ENCODE data around the gene CCR9. TPM values are rescaled to one million over a fixed set of nuclear protein-coding genes. Genes with fewer than 3 reads are reported as not detected.

CCR9 gene
- total RNA-seq, 2 experiments from 2014 or later = 0.32 TPM; not detected in 1

- no peak overlapping the region for H3K4me2 ChIP-seq (ENCODE audit: low read length)
- H3K4me1 ChIP-seq (ENCODE audit: insufficient read depth, low read length, poor library complexity, severe bottlenecking) = no peaks in the 10 kb centered on the region
- CTCF ChIA-PET (ENCODE audit: unreplicated experiment) = no interaction called here
- H3K27ac ChIP-seq (ENCODE audit: low read depth, low read length, poor library complexity, severe bottlenecking) = no peak overlapping the region
- POLR2A ChIA-PET = no interaction called here
- TF ChIP-seq, protein P1, sequence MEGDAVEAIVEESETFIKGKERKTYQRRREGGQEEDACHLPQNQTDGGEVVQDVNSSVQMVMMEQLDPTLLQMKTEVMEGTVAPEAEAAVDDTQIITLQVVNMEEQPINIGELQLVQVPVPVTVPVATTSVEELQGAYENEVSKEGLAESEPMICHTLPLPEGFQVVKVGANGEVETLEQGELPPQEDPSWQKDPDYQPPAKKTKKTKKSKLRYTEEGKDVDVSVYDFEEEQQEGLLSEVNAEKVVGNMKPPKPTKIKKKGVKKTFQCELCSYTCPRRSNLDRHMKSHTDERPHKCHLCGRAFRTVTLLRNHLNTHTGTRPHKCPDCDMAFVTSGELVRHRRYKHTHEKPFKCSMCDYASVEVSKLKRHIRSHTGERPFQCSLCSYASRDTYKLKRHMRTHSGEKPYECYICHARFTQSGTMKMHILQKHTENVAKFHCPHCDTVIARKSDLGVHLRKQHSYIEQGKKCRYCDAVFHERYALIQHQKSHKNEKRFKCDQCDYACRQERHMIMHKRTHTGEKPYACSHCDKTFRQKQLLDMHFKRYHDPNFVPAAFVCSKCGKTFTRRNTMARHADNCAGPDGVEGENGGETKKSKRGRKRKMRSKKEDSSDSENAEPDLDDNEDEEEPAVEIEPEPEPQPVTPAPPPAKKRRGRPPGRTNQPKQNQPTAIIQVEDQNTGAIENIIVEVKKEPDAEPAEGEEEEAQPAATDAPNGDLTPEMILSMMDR (conservative IDR thresholded peaks at IDR 0.05; ENCODE audit: low read length) = no peak
- no peak for DNase-seq (ENCODE audit: low spot score)
- H4K20me1 ChIP-seq (ENCODE audit: insufficient read depth, low read length) = no peaks in the 10 kb centered on the region
- H3K36me3 ChIP-seq (ENCODE audit: insufficient read depth, low read length) = peaks cover 85% of the 10 kb centered on the region
- no peaks in the 10 kb centered on the region for H3K9me2 ChIP-seq (ENCODE audit: insufficient read depth, low read length)
- H3K9me3 ChIP-seq (ENCODE audit: low read length) = no peaks in the 10 kb centered on the region
- no peaks in the 10 kb centered on the region for H3K79me2 ChIP-seq (ENCODE audit: insufficient read depth, low read depth, low read length)
- intact Hi-C loops (cut with micrococcal nuclease; ENCODE audit: unreplicated experiment) = no loop called here
- H2AFZ ChIP-seq (ENCODE audit: low read length) = no peak overlapping the region
- no TSS peak for BruUV-seq (replicated peaks)
- no peak overlapping the region for H3K4me3 ChIP-seq (ENCODE audit: low read depth, low read length, poor library complexity, severe bottlenecking)
These were observed 63.1 kb downstream of the CCR9 start for GRCh38 chr3:45949432-45949831.

DNA sequence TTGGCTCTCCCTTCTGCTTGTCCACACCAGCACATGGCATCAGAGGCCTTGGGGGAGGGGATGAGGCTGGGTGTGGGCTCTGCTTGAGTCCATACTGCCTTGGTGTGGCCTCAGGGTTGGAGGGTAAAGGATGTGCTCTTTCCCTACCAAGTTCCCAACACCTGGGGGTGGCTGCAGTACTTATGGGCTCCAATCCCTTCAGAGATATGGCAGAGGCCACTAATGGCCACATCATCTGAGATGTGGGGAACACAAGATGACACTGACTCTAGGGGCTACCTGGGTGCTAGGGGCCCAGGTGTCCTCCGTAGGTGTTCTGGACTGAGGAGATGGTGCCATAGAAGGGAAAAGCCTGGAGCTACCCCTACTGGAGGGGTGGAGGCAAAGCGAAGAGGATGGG, 63.8 kb downstream of the CCR9 start:
- Histone ChIP-seq H3K4me1 (ENCODE audit: insufficient read depth, low read length, poor library complexity, severe bottlenecking) (no peaks in the 10 kb centered on the region), H3K36me3 (ENCODE audit: insufficient read depth, low read length) (peaks cover 92% of the 10 kb centered on the region), H3K9me2 (ENCODE audit: insufficient read depth, low read length) (no peaks in the 10 kb centered on the region), H2AFZ (ENCODE audit: low read length) (no peak overlapping the region), H3K4me3 (ENCODE audit: low read depth, low read length, poor library complexity, severe bottlenecking) (no peak overlapping the region), H3K9me3 (ENCODE audit: low read length) (no peaks in the 10 kb centered on the region), H3K27ac (ENCODE audit: low read depth, low read length, poor library complexity, severe bottlenecking) (no peak overlapping the region), H3K4me2 (ENCODE audit: low read length) (no peak overlapping the region), H3K79me2 (ENCODE audit: insufficient read depth, low read depth, low read length) (no peaks in the 10 kb centered on the region), H4K20me1 (ENCODE audit: insufficient read depth, low read length) (no peaks in the 10 kb centered on the region)
- POLR2A ChIA-PET = no interaction called here
- no TSS peak for BruUV-seq (replicated peaks)
- CTCF ChIA-PET (ENCODE audit: unreplicated experiment) = no interaction called here
- TF ChIP-seq, protein P1 (conservative IDR thresholded peaks at IDR 0.05; ENCODE audit: low read length) = no peak
- intact Hi-C loops (cut with micrococcal nuclease; ENCODE audit: unreplicated experiment) = no loop called here
- DNase-seq (ENCODE audit: low spot score) = no peak

DNA sequence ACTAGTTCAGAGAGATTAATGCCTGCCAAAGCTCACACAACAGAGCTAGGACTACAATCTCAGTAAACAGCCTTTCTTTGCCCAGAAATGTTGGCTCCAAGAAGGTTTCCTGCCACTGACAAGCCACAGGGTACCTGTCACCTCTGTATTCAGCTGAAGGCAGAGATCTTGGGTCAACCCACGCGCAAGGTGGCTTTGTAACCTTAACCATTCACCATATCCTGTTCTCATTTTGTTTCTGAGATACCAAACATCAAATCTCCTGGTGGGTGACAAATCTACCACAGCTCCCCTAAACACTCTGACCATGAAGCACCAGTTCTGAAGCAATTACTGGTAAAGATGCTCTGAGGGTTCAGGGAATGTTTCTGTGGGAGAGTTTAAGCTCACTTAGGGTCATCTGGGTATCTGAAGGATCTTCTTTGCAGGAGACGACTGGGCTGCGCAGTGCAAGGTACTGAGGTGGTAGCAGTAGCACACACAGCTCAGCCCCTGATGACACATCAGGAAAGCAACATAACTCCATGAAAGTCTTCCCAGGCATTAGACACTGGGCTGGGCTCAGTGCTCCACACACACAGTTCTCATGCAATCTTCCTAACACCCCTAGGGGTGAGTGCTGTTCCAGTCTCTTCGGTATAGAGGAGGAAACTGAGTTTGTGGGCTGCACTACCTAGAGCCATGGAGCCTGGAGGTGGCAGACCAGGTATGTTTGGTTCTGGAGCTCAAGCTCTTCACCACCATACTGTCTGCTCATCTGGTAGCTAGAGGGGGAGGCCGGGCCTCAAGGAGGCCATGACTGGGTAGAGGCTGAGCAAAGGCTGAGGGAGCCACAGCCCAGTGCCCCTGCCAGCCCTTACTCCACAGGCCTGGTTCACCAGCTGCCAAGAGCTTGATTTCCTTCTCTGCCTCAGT, 64.6 kb downstream of the CCR9 start:
- Histone ChIP-seq H3K9me2 (ENCODE audit: insufficient read depth, low read length) (no peaks in the 10 kb centered on the region), H3K4me1 (ENCODE audit: insufficient read depth, low read length, poor library complexity, severe bottlenecking) (no peaks in the 10 kb centered on the region)

More for the DNA sequence above, 64.6 kb downstream of the CCR9 start:
- Histone ChIP-seq H4K20me1 (ENCODE audit: insufficient read depth, low read length) (no peaks in the 10 kb centered on the region), H2AFZ (ENCODE audit: low read length) (no peak overlapping the region), H3K79me2 (ENCODE audit: insufficient read depth, low read depth, low read length) (no peaks in the 10 kb centered on the region), H3K4me2 (ENCODE audit: low read length) (no peak overlapping the region), H3K4me3 (ENCODE audit: low read depth, low read length, poor library complexity, severe bottlenecking) (no peak overlapping the region), H3K9me3 (ENCODE audit: low read length) (no peaks in the 10 kb centered on the region), H3K27ac (ENCODE audit: low read depth, low read length, poor library complexity, severe bottlenecking) (no peak overlapping the region), H3K36me3 (ENCODE audit: insufficient read depth, low read length) (peaks cover 100% of the 10 kb centered on the region)
- no peak for TF ChIP-seq EZH2phosphoT487 (IDR thresholded peaks at IDR 0.05; ENCODE audit: borderline replicate concordance, low read depth, low read length)
- TF ChIP-seq, protein P1 (conservative IDR thresholded peaks at IDR 0.05; ENCODE audit: low read length) = no peak
- intact Hi-C loops (cut with micrococcal nuclease; ENCODE audit: unreplicated experiment) = no loop called here
- no peak for DNase-seq (ENCODE audit: low spot score)
- CTCF ChIA-PET (ENCODE audit: unreplicated experiment) = no interaction called here
- BruUV-seq (replicated peaks) = no TSS peak
- POLR2A ChIA-PET = no interaction called here

Measured in OCI-LY7 (cell line).